ENCODE results near the gene MYBPH. TPM values are rescaled to one million over a fixed set of nuclear protein-coding genes. Genes with fewer than 3 reads are reported as not detected.

The MYBPH gene
- total and polyA plus RNA-seq, 12 donors = 0.64 TPM; not detected in 11

DNA sequence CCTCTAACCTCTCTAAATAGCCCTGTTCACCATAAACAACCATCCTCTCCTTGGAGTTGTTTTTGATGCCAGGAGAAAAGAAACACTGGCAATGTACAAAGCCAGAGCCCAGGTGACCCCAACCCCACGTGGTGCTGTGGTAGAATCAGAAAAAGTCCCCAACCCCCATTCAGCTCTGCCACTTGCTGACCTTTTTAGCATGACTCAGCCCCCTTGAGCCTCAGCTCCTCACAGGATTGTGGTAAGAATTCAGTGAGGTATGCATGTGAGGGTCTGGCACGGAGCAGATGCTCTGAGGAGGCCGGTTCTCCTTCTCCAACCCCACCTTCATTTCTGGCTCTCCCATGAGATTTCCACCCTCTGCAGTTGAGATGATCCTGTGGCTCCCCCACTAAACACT, 22.0 kb upstream of the MYBPH start:
- Histone ChIP-seq H3K9me3 (replicated peaks in 1 of 3) (no peaks in the 10 kb centered on the region), H3K4me3 (no peak overlapping the region), H3K36me3 (replicated peaks in 1 of 2) (no peaks in the 10 kb centered on the region), H3K27ac (no peak overlapping the region), H3K27me3 (no peaks in the 10 kb centered on the region), H3K4me1 (replicated peaks in 1 of 2) (no peaks in the 10 kb centered on the region)
- intact Hi-C loops (cut with DNase I) = no loop called here
- no peak for DNase-seq
- 49 to 60% (median 55%) methylated on average over 3 of the region's 3 CpGs for WGBS, 4 donors
- TF ChIP-seq POLR2A (IDR thresholded peaks at IDR 0.05) = no peak
- TF ChIP-seq CTCF (IDR thresholded peaks at IDR 0.05) = no peak

DNA sequence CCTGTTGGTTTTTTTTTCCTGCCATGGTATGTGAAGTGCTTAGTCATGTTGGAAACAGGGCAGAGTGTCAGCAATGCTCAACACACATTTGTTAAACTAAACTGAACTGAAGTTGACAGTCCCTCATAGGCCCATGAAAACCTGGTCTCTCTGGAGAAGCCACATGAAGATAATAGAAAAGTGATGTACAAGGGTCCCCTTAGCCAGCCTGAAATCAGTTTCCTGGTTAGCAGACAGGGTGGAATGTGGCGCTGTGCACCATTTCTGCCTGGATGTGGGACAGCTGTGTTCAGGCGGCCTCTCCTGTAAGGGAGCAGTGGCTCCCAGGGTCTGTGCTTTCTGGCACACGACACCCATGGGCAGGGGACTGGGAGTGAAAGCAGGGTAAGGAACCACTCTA, 20.7 kb upstream of the MYBPH start:
- DNase-seq = no peak
- Histone ChIP-seq H3K4me3 (no peak overlapping the region), H3K4me1 (replicated peaks in 1 of 2) (no peaks in the 10 kb centered on the region), H3K9me3 (replicated peaks in 1 of 3) (no peaks in the 10 kb centered on the region), H3K27ac (no peak overlapping the region), H3K36me3 (replicated peaks in 1 of 2) (no peaks in the 10 kb centered on the region), H3K27me3 (no peaks in the 10 kb centered on the region)
- intact Hi-C loops (cut with DNase I) = no loop called here
- WGBS, 4 donors = 83 to 100% (median 93%) methylated on average over 2 to 3 of the region's 3 CpGs
- no peak for TF ChIP-seq CTCF (IDR thresholded peaks at IDR 0.05)
- TF ChIP-seq POLR2A (IDR thresholded peaks at IDR 0.05) = no peak

- 94 to 98% (median 96%) methylated on average over 2 of the region's 2 CpGs for WGBS, 4 donors
- TF ChIP-seq CTCF (IDR thresholded peaks at IDR 0.05) (no peak), POLR2A (IDR thresholded peaks at IDR 0.05) (no peak)
- H3K36me3 ChIP-seq (replicated peaks in 1 of 2) = no peaks in the 10 kb centered on the region
- intact Hi-C loops (cut with DNase I) = no loop called here
- no peak for DNase-seq
- no peak overlapping the region for H3K4me3 ChIP-seq
- no peaks in the 10 kb centered on the region for H3K4me1 ChIP-seq (replicated peaks in 1 of 2)
- no peaks in the 10 kb centered on the region for H3K27me3 ChIP-seq
- no peaks in the 10 kb centered on the region for H3K9me3 ChIP-seq (replicated peaks in 1 of 3)
- no peak overlapping the region for H3K27ac ChIP-seq
Observed at GRCh38 chr1:203190949-203191348, 15.3 kb upstream of the MYBPH start.

DNA sequence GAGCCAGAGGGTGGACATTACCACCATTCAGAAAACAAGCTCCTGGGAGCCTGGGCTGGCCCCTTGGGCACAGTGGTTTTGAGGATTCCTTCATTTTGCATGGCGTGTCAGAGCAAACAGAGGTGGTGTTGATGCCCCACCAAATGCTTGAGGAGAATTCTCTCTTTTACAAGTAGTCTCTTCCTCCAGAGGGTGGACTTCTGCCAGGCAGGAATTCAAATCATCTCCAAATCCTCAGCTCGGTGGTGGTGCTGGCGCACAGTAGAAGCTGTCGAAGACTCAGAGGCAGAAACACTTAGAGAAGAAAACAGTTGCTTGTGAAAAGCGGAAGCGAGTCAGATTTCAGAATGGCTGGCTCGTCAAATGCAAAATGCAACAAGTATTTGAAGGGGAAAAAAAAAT, 14.3 kb upstream of the MYBPH start:
- no peak for DNase-seq

More for the DNA sequence above, 14.3 kb upstream of the MYBPH start:
- Histone ChIP-seq H3K4me3 (no peak overlapping the region), H3K9me3 (replicated peaks in 1 of 3) (no peaks in the 10 kb centered on the region), H3K27ac (no peak overlapping the region), H3K27me3 (no peaks in the 10 kb centered on the region), H3K4me1 (replicated peaks in 1 of 2) (no peaks in the 10 kb centered on the region), H3K36me3 (replicated peaks in 1 of 2) (no peaks in the 10 kb centered on the region)
- intact Hi-C loops (cut with DNase I) = no loop called here
- 74 to 87% (median 79%) methylated on average over 7 of the region's 7 CpGs for WGBS, 4 donors
- TF ChIP-seq POLR2A (IDR thresholded peaks at IDR 0.05) (no peak), CTCF (IDR thresholded peaks at IDR 0.05) (no peak)

Measured in adrenal gland (tissue), 12 donors.